Cardiac fibroblast (primary cell): ENCODE data around the gene NLRC5.

Experiments
- DNase-seq, 2 donors: peaks; one replicate each; pipeline versions ENCODE4 v3.0.0 to v3.0.0-alpha.2; 2010; ENCODE audit warnings: low read depth in 2 of 2
- H3K4me3 ChIP-seq, 2 donors: replicated peaks in 1 of 2; 1 replicate in 1 of 2; 2 replicates in 1 of 2; pipeline ENCODE4 v1.5.1; 2011; ENCODE audit warnings: low read depth in 2 of 2, low read length in 2 of 2, mild to moderate bottlenecking in 2 of 2, moderate library complexity in 1 of 2
- CTCF ChIP-seq: IDR thresholded peaks from one replicate; pipeline ENCODE4 v1.5.1; 2011; ENCODE audit warnings: low read depth, mild to moderate bottlenecking, low read length, inconsistent platforms

NLRC5 gene

GRCh38 chr16:56995136-56995805, 5.9 kb downstream of the NLRC5 start:
- TF ChIP-seq CTCF: no peak
- no peak overlapping the region for H3K4me3 ChIP-seq
- DNase-seq: no peak

- H3K4me3 ChIP-seq: no peak overlapping the region
- no peak for DNase-seq
- TF ChIP-seq CTCF: no peak
These were observed 7.9 kb downstream of the NLRC5 start for GRCh38 chr16:56997264-56997663.

GRCh38 chr16:56997931-56998330, 8.6 kb downstream of the NLRC5 start:
- no peak for DNase-seq
- no peak for TF ChIP-seq CTCF
- no peak overlapping the region for H3K4me3 ChIP-seq

- no peak for DNase-seq
- TF ChIP-seq CTCF: no peak
- no peak overlapping the region for H3K4me3 ChIP-seq
These were observed 9.0 kb downstream of the NLRC5 start for GRCh38 chr16:56998352-56998751.

GRCh38 chr16:56998861-56999260, 9.5 kb downstream of the NLRC5 start:
- DNase-seq: no peak
- H3K4me3 ChIP-seq: no peak overlapping the region
- TF ChIP-seq CTCF: no peak

GRCh38 chr16:56999409-57000270, 10.3 kb downstream of the NLRC5 start:
- no peak overlapping the region for H3K4me3 ChIP-seq
- TF ChIP-seq CTCF: no peak
- no peak for DNase-seq
